Thymus (tissue), 11 donors: ENCODE data around the gene CEACAM18. TPM values are rescaled to one million over a fixed set of nuclear protein-coding genes. Genes with fewer than 3 reads are reported as not detected.
A peak's percentile ranks its signal among the peaks of the same experiment; 100 is the strongest.

Experiments used
- DNase-seq, 9 donors: peaks; one replicate each; pipeline ENCODE4 v3.0.0-alpha.2; 2013; ENCODE audit warnings: low spot score in 9 of 9, low read depth in 6 of 9, missing footprints in 1 of 9
- H3K27ac ChIP-seq, 2 donors: one replicate each; pipeline ENCODE4 v1.5.1; 2013; ENCODE audit warnings: control low read depth in 1 of 2, low read depth in 1 of 2, low read length in 1 of 2, mild to moderate bottlenecking in 1 of 2, moderate library complexity in 1 of 2
- H3K27me3 ChIP-seq, 2 donors: one replicate each; pipeline ENCODE4 v1.5.1; 2013; ENCODE audit warnings: low read length in 1 of 2; ENCODE audit not compliant: control insufficient read depth in 2 of 2, insufficient read depth in 1 of 2
- H3K36me3 ChIP-seq, 2 donors: one replicate each; pipeline ENCODE4 v1.5.1; 2013; ENCODE audit warnings: low read length in 1 of 2, mild to moderate bottlenecking in 1 of 2, moderate library complexity in 1 of 2; ENCODE audit not compliant: control insufficient read depth in 2 of 2, insufficient read depth in 2 of 2
- H3K4me1 ChIP-seq, 2 donors: one replicate each; pipeline ENCODE4 v1.5.1; 2013; ENCODE audit warnings: low read length in 2 of 2; ENCODE audit not compliant: control insufficient read depth in 2 of 2, insufficient read depth in 2 of 2
- H3K4me3 ChIP-seq, 2 donors: one replicate each; pipeline ENCODE4 v1.5.1; 2013; ENCODE audit warnings: low read length in 2 of 2, control low read depth in 1 of 2, mild to moderate bottlenecking in 1 of 2
- H3K9me3 ChIP-seq, 2 donors: one replicate each; pipeline ENCODE4 v1.5.1; 2013; ENCODE audit warnings: low read length in 1 of 2, mild to moderate bottlenecking in 1 of 2; ENCODE audit not compliant: control insufficient read depth in 2 of 2, insufficient read depth in 1 of 2
- WGBS: extraction: QIAGEN DNeasy Blood & Tissue Kit; methylation state at CpG from one replicate; pipeline ENCODE4 v1.1.7; 2013; 5-methylcytosine and 5-hydroxymethylcytosine counted together
- polyA plus RNA-seq: library from polyadenylated mRNA; stranded (reverse); fragments of 200-250 nt; gene quantifications from one replicate; pipeline ENCODE4 v1.2.3, GENCODE V29; 2013
- total RNA-seq: library from RNA; stranded (reverse); fragments of 120-200 nt; gene quantifications from one replicate; pipeline ENCODE4 v1.2.4, GENCODE V29; 2013
- donor health status: healthy.

CEACAM18 gene
- total and polyA plus RNA-seq, 2 donors = not detected

DNA sequence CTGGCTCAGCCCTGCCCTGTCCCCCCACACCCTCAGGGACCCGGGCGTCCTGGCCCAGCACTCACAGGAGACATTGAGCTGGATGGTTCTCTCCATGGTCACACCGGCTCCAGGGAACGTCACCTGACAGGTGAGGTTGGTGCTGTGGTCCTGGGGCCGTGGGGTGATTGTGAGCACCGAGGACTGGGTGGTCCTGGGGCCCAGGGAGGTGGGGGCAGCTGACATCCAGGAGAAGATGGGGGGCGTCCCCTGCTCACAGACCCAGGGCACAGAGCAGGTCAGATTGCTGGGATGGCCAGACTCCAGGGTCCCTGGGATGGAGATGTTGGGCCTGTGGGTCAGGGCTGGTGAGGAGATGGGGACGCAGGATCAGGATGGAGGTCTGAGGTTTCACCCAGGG lies 52.3 kb downstream of the CEACAM18 start:
- Histone ChIP-seq H3K4me3 (no peak overlapping the region), H3K36me3 (no peaks in the 10 kb centered on the region), H3K27me3 (peaks cover 0 to 4% of the 10 kb centered on the region in 2 donors), H3K27ac (no peak overlapping the region), H3K4me1 (no peaks in the 10 kb centered on the region), H3K9me3 (no peaks in the 10 kb centered on the region)
- no peak for DNase-seq
- WGBS = 98% methylated on average over 8 of the region's 8 CpGs

DNA sequence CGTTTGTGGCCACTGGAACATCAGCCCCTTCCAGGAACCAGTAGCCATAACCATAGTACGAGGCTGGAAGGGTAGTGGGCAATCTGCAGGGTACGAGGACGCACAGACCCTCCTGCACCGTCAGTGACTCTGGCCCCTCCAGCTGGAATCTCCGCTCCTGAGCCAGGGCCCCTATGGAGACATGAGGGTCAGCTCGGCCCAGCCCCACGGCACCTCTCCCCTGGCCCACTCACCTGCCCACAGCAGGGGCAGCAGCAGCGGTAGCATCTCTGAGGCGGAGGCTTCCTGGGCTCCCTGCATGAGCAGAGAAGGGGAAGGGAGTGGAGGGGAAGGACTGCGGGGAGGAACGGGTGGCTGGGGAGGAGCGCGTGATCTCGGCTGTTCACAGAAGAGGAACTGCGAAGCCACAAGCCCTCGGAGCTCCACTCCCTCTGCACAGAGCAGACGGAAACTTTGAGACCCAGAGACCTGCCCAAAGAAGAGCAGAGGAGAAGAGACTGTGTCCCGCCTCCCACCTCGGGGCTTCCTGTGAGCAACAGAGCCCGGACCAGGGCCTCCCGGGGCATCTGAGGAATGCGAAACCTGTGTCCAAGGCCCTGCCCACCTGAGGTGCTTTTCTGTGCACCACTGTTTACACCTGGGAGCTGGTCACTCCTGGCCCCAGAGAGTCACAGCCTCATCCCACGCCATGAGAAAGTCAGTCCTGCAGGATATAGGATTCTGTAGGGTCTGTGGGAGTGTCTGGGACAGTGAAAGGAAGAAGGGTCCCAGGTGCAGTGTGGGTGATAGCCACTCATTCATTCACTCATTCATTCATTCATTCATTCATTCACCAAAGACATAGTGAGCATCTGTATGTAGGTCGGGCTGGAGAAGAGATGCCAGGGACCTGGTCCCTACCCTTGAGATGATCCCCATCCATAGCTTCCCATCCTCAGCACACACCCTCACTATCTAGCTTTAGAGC lies 53.3 kb downstream of the CEACAM18 start, which contains the start of gene SIGLEC6:
TSS of gene SIGLEC6 (minus strand) at position 322 of the 967 bp plus-strand sequence. CDS start at position 300, 22 bp downstream.
- 22% methylated on average over 25 of the region's 25 CpGs for WGBS
- no peak within 1 kb of the TSS for H3K4me3 ChIP-seq

GRCh38 chr19:51535535-51535934 lies 57.2 kb downstream of the CEACAM18 start:
- DNase-seq = no peak
- no peaks in the 10 kb centered on the region for H3K9me3 ChIP-seq
- WGBS = 92% methylated on average over 1 of the region's 1 CpG
- H3K36me3 ChIP-seq = no peaks in the 10 kb centered on the region
- peaks cover 0 to 4% of the 10 kb centered on the region in 2 donors for H3K27me3 ChIP-seq
- no peak overlapping the region for H3K27ac ChIP-seq
- no peak overlapping the region for H3K4me3 ChIP-seq
- H3K4me1 ChIP-seq = no peaks in the 10 kb centered on the region

More for the DNA sequence above, 53.3 kb downstream of the CEACAM18 start, which contains the start of gene SIGLEC6:
- DNase-seq = peak in 5 of 9 donors; percentile 4 to 54 (median 25)
- no peaks in the 10 kb centered on the region for H3K4me1 ChIP-seq
- no peaks in the 10 kb centered on the region for H3K36me3 ChIP-seq
- H3K27ac ChIP-seq = no peak within 1 kb of the TSS
- peaks cover 0 to 4% of the 10 kb centered on the region in 2 donors for H3K27me3 ChIP-seq
- H3K9me3 ChIP-seq = no peaks in the 10 kb centered on the region

GRCh38 chr19:51539821-51540366 lies 61.6 kb downstream of the CEACAM18 start:
- no peaks in the 10 kb centered on the region for H3K4me1 ChIP-seq
- H3K4me3 ChIP-seq = no peak overlapping the region
- H3K9me3 ChIP-seq = no peaks in the 10 kb centered on the region
- no peaks in the 10 kb centered on the region for H3K27me3 ChIP-seq
- no peaks in the 10 kb centered on the region for H3K36me3 ChIP-seq
- DNase-seq = no peak
- H3K27ac ChIP-seq = no peak overlapping the region
- 97% methylated on average over 4 of the region's 4 CpGs for WGBS

Other genes starting within 250 kb of the CEACAM18 start
- 0.05 TPM for gene SIGLECL1, start 227.5 kb upstream of the CEACAM18 start, total RNA-seq
- gene SIGLECL1, start 227.5 kb upstream of the CEACAM18 start, polyA plus RNA-seq = 0.09 TPM
- not detected for gene IGLON5, start 166.9 kb upstream of the CEACAM18 start, total RNA-seq
- gene IGLON5, start 166.9 kb upstream of the CEACAM18 start, polyA plus RNA-seq = 0.25 TPM
- gene VSIG10L, start 136.4 kb upstream of the CEACAM18 start, total RNA-seq = 0.42 TPM
- gene VSIG10L, start 136.4 kb upstream of the CEACAM18 start, polyA plus RNA-seq = 5.7 TPM
- 89.2 TPM for gene ETFB, start 112.2 kb upstream of the CEACAM18 start, total RNA-seq
- gene ETFB, start 112.2 kb upstream of the CEACAM18 start, polyA plus RNA-seq = 121 TPM
- 0.76 TPM for gene CLDND2, start 109.5 kb upstream of the CEACAM18 start, total RNA-seq
- 2.1 TPM for gene CLDND2, start 109.5 kb upstream of the CEACAM18 start, polyA plus RNA-seq
- 10.5 TPM for gene NKG7, start 105.9 kb upstream of the CEACAM18 start, total RNA-seq
- gene NKG7, start 105.9 kb upstream of the CEACAM18 start, polyA plus RNA-seq = 11.6 TPM
- gene LIM2, start 90.6 kb upstream of the CEACAM18 start, total RNA-seq = not detected
- gene LIM2, start 90.6 kb upstream of the CEACAM18 start, polyA plus RNA-seq = not detected
- 0.05 TPM for gene C19orf84, start 87.9 kb upstream of the CEACAM18 start, total RNA-seq
- 0.11 TPM for gene C19orf84, start 87.9 kb upstream of the CEACAM18 start, polyA plus RNA-seq
- 7.6 TPM for gene SIGLEC10, start 60.9 kb upstream of the CEACAM18 start, total RNA-seq
- 19.0 TPM for gene SIGLEC10, start 60.9 kb upstream of the CEACAM18 start, polyA plus RNA-seq
- gene SIGLEC8, start 20.1 kb upstream of the CEACAM18 start, total RNA-seq = 2.1 TPM
- gene SIGLEC8, start 20.1 kb upstream of the CEACAM18 start, polyA plus RNA-seq = 2.1 TPM
- gene SIGLEC12, start 23.3 kb downstream of the CEACAM18 start, total RNA-seq = 0.99 TPM
- gene SIGLEC12, start 23.3 kb downstream of the CEACAM18 start, polyA plus RNA-seq = 1.1 TPM
- 0.28 TPM for gene SIGLEC6, start 53.1 kb downstream of the CEACAM18 start, total RNA-seq
- 0.27 TPM for gene SIGLEC6, start 53.1 kb downstream of the CEACAM18 start, polyA plus RNA-seq
- 4.8 TPM for gene ZNF175, start 92.7 kb downstream of the CEACAM18 start, total RNA-seq
- gene ZNF175, start 92.7 kb downstream of the CEACAM18 start, polyA plus RNA-seq = 3.9 TPM
- gene SIGLEC5, start 151.9 kb downstream of the CEACAM18 start, total RNA-seq = 0.90 TPM
- not detected for gene SIGLEC5, start 151.9 kb downstream of the CEACAM18 start, polyA plus RNA-seq
- 1.6 TPM for gene SIGLEC14, start 168.3 kb downstream of the CEACAM18 start, total RNA-seq
- gene SIGLEC14, start 168.3 kb downstream of the CEACAM18 start, polyA plus RNA-seq = 7.3 TPM
- gene SPACA6, start 214.8 kb downstream of the CEACAM18 start, total RNA-seq = 2.7 TPM
- 10.5 TPM for gene SPACA6, start 214.8 kb downstream of the CEACAM18 start, polyA plus RNA-seq
- 0.09 TPM for gene HAS1, start 245.5 kb downstream of the CEACAM18 start, total RNA-seq
- 0.11 TPM for gene HAS1, start 245.5 kb downstream of the CEACAM18 start, polyA plus RNA-seq